GM19395 (cell line): ENCODE results near the gene PCBP3.
"Not testable (repeated sequence)": the region's sequence is repeated elsewhere in the genome, so short reads cannot be mapped to it uniquely, and the experiment has no call there.

Source experiments
- ATAC-seq: cut with Tn5 transposase; IDR thresholded peaks from one replicate; pipeline ENCODE4 v1.9.1; 2021; ENCODE audit warnings: mild to moderate bottlenecking, moderate library complexity; ENCODE audit not compliant: unreplicated experiment

The PCBP3 gene

GRCh38 chr21:45951676-45952075 lies 308.2 kb downstream of the PCBP3 start:
- no peak for ATAC-seq

- ATAC-seq, result not testable (repeated sequence)
Observed at GRCh38 chr21:45952527-45952926, 309.0 kb downstream of the PCBP3 start.

GRCh38 chr21:45952974-45953373 lies 309.4 kb downstream of the PCBP3 start:
- ATAC-seq, result no peak

- ATAC-seq, result no peak
Observed at GRCh38 chr21:45954261-45954660, 310.7 kb downstream of the PCBP3 start.

DNA sequence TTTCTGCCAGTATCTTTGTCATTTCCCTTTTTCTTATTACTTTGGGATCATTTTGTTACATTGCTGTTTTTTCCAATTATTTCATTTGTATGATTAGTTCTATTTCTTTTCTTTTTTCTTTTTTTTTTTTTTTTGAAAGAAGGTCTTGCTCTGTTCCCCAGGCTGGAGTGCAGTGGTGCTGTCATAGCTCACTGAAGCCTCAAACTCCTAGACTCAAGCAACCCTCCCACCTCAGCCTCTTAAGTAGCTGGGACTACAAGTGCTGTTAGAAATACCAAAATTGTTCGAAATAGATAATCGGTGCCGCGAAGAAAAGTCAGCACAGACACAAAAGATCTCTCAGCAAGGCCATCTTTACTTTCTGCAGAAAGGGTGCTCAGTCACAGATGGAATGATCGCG lies 311.4 kb downstream of the PCBP3 start:
- no peak for ATAC-seq

GRCh38 chr21:45957551-45957950 lies 314.0 kb downstream of the PCBP3 start:
- ATAC-seq, result no peak

DNA sequence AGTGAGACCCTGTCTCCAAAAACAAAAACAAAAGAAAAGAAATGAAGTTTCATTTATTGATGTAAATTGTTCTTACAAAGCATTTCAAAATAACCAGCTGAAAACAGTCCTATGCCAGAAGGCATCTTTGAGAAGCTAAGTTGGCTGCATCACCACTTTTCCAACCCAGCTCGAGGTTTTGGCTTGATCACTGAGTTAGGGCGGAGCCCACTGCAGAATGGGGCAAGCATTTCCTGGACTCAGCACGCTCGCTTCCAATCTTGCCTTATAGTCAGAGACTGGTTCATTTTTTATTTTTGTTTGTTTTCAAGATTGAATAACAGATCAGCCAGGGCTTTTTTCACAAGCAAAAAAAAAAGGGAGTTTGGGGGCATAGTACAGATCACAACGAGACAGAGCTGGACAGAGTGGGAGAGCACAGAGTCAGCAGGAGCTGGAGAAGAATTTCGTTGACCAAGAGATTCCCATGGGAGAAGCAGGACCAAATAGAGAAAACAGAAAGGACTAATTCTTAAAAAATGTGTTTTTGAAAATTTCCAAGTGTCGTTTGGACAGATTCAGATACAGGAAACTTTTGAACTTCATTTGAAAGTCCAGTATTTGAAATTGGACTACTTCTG lies 314.6 kb downstream of the PCBP3 start:
- ATAC-seq, result no peak

GRCh38 chr21:45959182-45959581 lies 315.7 kb downstream of the PCBP3 start:
- ATAC-seq, result no peak

- ATAC-seq, result no peak
Observed at GRCh38 chr21:45959779-45960390, 316.4 kb downstream of the PCBP3 start.

DNA sequence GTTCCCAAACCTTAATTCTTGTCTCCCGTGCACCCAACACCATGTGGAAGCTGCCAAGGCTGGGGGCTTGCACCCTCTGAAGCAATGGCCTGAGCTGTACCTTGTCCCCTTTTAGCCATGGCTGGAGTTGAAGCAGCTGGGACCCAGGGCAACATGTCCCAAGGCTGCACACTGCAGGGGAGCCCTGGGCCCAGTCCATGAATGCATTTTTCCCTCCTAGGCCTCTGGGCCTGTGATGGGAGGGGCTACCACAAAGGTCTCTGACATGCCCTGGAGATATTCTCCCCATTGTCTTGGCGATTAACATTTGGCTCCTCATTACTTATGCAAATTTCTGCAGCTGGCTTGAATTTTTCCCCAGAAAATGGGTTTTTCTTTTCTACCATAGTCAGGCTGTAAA lies 317.9 kb downstream of the PCBP3 start:
- ATAC-seq, result not testable (repeated sequence)

DNA sequence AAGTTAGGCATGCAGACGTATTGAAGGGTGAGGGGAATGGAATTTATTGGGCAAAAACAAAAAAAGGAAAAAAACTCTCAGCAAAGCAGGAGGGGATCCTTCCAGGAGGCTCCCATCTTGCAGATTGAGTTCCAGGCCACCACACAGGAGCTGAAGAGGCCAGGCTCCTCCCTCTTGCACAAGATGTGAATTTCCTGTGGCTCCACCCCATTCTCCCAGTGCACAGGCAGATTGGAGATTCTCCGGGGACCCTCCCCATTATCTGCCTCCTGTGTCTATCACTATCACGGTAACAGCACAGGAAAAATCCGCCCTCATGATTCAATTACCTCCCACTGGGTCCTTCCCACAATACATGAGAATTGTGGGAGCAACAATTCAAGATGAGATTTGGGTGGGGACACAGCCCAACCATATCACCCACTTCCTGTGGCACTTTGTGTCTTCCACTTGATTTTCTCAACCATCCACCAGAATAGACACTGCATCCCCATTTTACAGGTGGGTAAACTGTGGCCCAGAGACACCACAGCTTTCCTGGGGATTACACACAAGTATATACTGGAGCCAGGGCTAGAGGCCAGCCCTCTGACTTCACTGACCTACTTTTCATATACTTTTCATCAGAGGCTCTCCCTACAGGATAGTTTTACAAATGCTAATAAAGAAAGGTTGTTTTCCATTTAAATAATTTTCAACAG lies 319.2 kb downstream of the PCBP3 start:
- no peak for ATAC-seq

DNA sequence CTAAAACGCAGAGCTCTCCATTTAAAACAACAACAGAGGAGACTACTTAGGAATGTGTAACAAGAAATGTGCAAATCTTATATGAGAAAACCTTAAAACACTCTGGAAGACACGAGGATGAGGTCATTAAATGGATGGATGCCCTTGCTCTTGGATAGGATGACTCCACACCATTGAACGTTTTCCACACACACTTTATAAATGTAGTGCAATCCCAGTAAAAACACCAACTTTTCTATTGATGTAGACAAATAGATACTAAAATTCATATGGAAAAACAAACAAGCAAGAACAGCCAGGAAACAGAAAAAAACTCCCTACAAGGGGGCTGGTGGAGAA lies 319.7 kb downstream of the PCBP3 start:
- no peak for ATAC-seq

- no peak for ATAC-seq
Observed at GRCh38 chr21:45964649-45965048, 321.1 kb downstream of the PCBP3 start.

- no peak for ATAC-seq
Observed at GRCh38 chr21:45965084-45965809, 321.7 kb downstream of the PCBP3 start.

- ATAC-seq, result no peak
Observed at GRCh38 chr21:45966791-45967394, 323.4 kb downstream of the PCBP3 start.

DNA sequence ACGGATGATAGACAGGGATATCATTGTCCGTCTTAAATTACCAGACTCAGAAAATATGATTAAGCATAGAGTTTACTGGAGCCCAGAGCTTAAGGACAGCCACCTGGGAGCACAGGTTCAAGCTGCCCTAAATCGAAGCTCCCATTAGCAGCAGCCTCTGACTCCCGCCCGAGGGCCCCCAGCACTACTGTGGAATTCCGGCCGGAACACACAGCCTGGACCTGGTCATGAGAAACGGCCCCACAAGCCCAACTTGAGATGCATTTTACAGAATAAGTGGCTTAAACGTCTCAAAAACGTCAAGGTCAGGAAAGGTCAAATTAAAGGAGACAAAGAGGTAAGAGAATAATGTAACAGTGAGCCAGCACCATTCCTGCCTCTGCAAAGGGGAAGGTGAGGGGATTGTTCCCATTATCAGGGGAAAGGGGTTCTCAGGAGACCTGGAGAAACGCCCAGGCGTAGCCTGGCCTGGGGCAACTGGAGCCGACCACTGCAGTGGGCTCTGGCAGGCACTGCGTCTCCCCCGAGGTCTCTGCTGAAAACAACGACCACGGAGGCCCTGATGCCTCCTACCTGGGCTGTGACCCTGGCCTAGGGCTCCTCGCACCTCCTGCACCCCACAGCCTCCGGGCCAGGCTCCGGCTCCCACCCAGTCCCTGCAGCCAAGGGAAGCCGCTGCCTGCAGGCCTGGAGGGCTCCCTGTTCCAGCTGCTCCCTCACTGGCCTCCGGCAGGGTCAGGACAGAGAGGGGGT lies 326.6 kb downstream of the PCBP3 start:
- no peak for ATAC-seq

- no peak for ATAC-seq
Observed at GRCh38 chr21:45970674-45971615, 327.4 kb downstream of the PCBP3 start.

GRCh38 chr21:45971616-45972352 lies 328.3 kb downstream of the PCBP3 start:
- ATAC-seq, result no peak

DNA sequence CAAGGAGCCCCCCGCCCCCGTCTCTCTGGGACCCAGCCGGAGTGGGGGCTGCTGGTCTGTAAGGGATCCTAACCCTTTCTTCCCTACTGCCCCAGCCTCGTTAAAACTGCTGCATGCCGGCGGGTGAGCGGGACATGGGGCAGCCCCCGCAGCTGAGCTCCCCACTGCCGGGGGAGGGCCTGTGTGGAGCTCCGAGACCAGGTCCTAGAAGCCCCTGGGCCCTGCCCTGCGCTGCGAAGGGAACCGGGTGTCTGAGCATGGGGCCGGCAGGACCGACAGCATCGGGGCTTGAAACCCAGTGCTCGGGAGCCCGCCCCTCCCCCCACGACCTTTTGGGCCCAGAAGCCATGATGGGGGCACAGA lies 328.8 kb downstream of the PCBP3 start:
- ATAC-seq, result no peak
